CD4-positive, alpha-beta memory T cell (primary cell): ENCODE results near the gene KRCC1. TPM values are rescaled to one million over a fixed set of nuclear protein-coding genes. Genes with fewer than 3 reads are reported as not detected.

Experiments used
- CTCF ChIA-PET: fragments of 350-600 bp; sonication (Branson Sonifier 250); formaldehyde crosslinking; loops from one replicate; lab custom pipeline; 2021; ENCODE audit warnings: inconsistent platforms; ENCODE audit not compliant: partially characterized antibody; lab: Charles Lee
- POLR2A ChIA-PET: fragments of 350-600 bp; sonication (Branson Sonifier 250); formaldehyde crosslinking; loops from one replicate; lab custom pipeline; 2021; ENCODE audit not compliant: partially characterized antibody; lab: Charles Lee
- DNase-seq, 5 donors: peaks; one replicate each; pipeline versions ENCODE4 v3.0.0 to v3.0.0-alpha.2; 2020 to 2022; ENCODE audit warnings: mixed read lengths in 1 of 5
- H3K27ac ChIP-seq: one replicate; pipeline ENCODE4 v1.7.0; 2013; ENCODE audit warnings: low read depth, low read length
- H3K27me3 ChIP-seq: 2 replicates; pipeline ENCODE4 v1.7.0; 2013; ENCODE audit warnings: mild to moderate bottlenecking, low read length, moderate library complexity; ENCODE audit not compliant: insufficient read depth
- H3K36me3 ChIP-seq: 2 replicates; pipeline ENCODE4 v1.7.0; 2013; ENCODE audit warnings: mild to moderate bottlenecking, low read length, moderate library complexity; ENCODE audit not compliant: insufficient read depth
- H3K4me1 ChIP-seq: 2 replicates; pipeline ENCODE4 v1.7.0; 2013; ENCODE audit warnings: mild to moderate bottlenecking, low read length, moderate library complexity; ENCODE audit not compliant: insufficient read depth
- H3K4me3 ChIP-seq, 2 donors: one replicate each; pipeline ENCODE4 v1.7.0; 2013; ENCODE audit warnings: low read length in 2 of 2, mild to moderate bottlenecking in 1 of 2
- H3K9me3 ChIP-seq, 2 donors: one replicate each; pipeline ENCODE4 v1.7.0; 2013; ENCODE audit warnings: low read length in 2 of 2, control low read depth in 1 of 2; ENCODE audit not compliant: control insufficient read depth in 1 of 2
- H3K27ac Mint-ChIP-seq, 7 donors: one replicate each; pipeline ENCODE4 v1.8.0; 2020 to 2021; ENCODE audit warnings: mixed read lengths in 7 of 7, mild to moderate bottlenecking in 6 of 7, inconsistent platforms in 3 of 7, moderate library complexity in 3 of 7
- H3K27me3 Mint-ChIP-seq, 2 donors: one replicate each; pipeline ENCODE4 v1.8.0; 2020 to 2021; ENCODE audit warnings: mixed read lengths in 2 of 2
- H3K36me3 Mint-ChIP-seq, 2 donors: one replicate each; pipeline ENCODE4 v1.8.0; 2020 to 2021; ENCODE audit warnings: mixed read lengths in 2 of 2, inconsistent platforms in 1 of 2, mild to moderate bottlenecking in 1 of 2
- H3K4me1 Mint-ChIP-seq, 4 donors: one replicate each; pipeline ENCODE4 v1.8.0; 2020 to 2021; ENCODE audit warnings: mixed read lengths in 4 of 4, mild to moderate bottlenecking in 1 of 4
- H3K4me3 Mint-ChIP-seq, 8 donors: one replicate each; pipeline ENCODE4 v1.8.0; 2020 to 2021; ENCODE audit warnings: mixed read lengths in 8 of 8, mild to moderate bottlenecking in 7 of 8, moderate library complexity in 6 of 8, inconsistent platforms in 3 of 8
- H3K9me3 Mint-ChIP-seq, 8 donors: one replicate each; pipeline ENCODE4 v1.8.0; 2020 to 2021; ENCODE audit warnings: mixed read lengths in 8 of 8, mild to moderate bottlenecking in 5 of 8, inconsistent platforms in 3 of 8, moderate library complexity in 1 of 8
- intact Hi-C: fragments of 100-400 bp; cut with micrococcal nuclease; formaldehyde crosslinking; loops from one replicate; pipeline ENCODE4 v1.15.1; 2023
- polyA plus RNA-seq, 2 donors: library from polyadenylated mRNA; unstranded; fragments of 300-500 nt; fragmentation: Illumina TruSeq; gene quantifications; one replicate each; pipeline ENCODE4 v1.2.3, GENCODE V29; 2021
- total RNA-seq, 2 experiments: library from RNA; stranded (reverse); gene quantifications; one replicate each; pipeline ENCODE4 v1.2.3, GENCODE V29; 2021

Gene KRCC1
- total and polyA plus RNA-seq, 4 experiments from 2014 or later: 32.3 to 40.1 (median 36.5) TPM

DNA sequence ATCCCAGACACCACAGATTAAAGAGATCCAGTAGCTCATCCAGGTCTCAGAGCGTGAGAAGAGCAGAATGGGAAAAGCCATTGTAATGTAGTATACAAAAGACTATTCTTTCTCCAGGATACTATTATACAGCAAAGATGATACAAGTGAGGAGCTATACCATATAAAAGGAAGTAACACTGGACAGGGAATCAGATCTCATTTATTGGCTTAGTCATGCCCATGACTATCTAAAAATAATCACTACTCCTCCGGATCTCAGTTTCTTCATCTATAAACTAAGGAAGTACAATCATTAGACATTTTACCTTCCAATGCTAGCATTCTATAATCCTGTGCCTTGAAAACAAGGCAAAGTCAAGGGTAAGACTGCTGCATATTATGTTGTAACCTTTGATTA is 19.4 kb downstream of the KRCC1 start:
- H3K27ac Mint-ChIP-seq: peak overlapping the region in 2 of 7 donors; percentile 5 to 64
- intact Hi-C loops: no loop called here
- peaks cover 20 to 35% (median 24%) of the 10 kb centered on the region in 4 donors for H3K4me1 Mint-ChIP-seq
- POLR2A ChIA-PET: interaction anchor here (1.2 to 1.5 kb wide), 2 partner anchors 8 to 19 kb away, joined by 3 to 7 read pairs; no protein-coding TSS in a partner anchor
- Histone ChIP-seq H3K27me3 (no peaks in the 10 kb centered on the region), H3K27ac (no peak overlapping the region), H3K36me3 (peaks cover 4% of the 10 kb centered on the region), H3K9me3 (no peaks in the 10 kb centered on the region), H3K4me3 (no peak overlapping the region), H3K4me1 (no peaks in the 10 kb centered on the region)
- H3K4me3 Mint-ChIP-seq: no peak overlapping the region
- CTCF ChIA-PET: interaction anchor here (1.1 to 2.3 kb wide), 2 partner anchors 24 to 36 kb away, joined by 3 to 13 read pairs; no protein-coding TSS in a partner anchor
- H3K27me3 Mint-ChIP-seq: no peaks in the 10 kb centered on the region
- H3K9me3 Mint-ChIP-seq: no peaks in the 10 kb centered on the region
- peaks cover 30 to 34% of the 10 kb centered on the region in 2 donors for H3K36me3 Mint-ChIP-seq
- no peak for DNase-seq

- intact Hi-C loops: loop anchor here (1.0 kb wide), 1 partner anchor 17 kb away; no protein-coding TSS in a partner anchor
- H3K27me3 Mint-ChIP-seq: no peaks in the 10 kb centered on the region
- no peak overlapping the region for H3K27ac Mint-ChIP-seq
- Histone ChIP-seq H3K27me3 (no peaks in the 10 kb centered on the region), H3K4me3 (no peak overlapping the region), H3K36me3 (peaks cover 19% of the 10 kb centered on the region), H3K4me1 (no peaks in the 10 kb centered on the region), H3K27ac (no peak overlapping the region), H3K9me3 (no peaks in the 10 kb centered on the region)
- H3K4me1 Mint-ChIP-seq: peaks cover 5 to 17% (median 11%) of the 10 kb centered on the region in 4 donors
- no peak for DNase-seq
- ChIA-PET POLR2A (no interaction called here), CTCF (interaction anchor here (0.9 kb wide), 1 partner anchor 28 kb away, joined by 4 read pairs; no protein-coding TSS in a partner anchor)
- peaks cover 0 to 2% (median 0%) of the 10 kb centered on the region in 8 donors for H3K9me3 Mint-ChIP-seq
- peaks cover 44 to 51% of the 10 kb centered on the region in 2 donors for H3K36me3 Mint-ChIP-seq
- no peak overlapping the region for H3K4me3 Mint-ChIP-seq
Measured at GRCh38 chr2:88032070-88032702, 23.4 kb downstream of the KRCC1 start.

- peaks cover 0 to 7% (median 2%) of the 10 kb centered on the region in 4 donors for H3K4me1 Mint-ChIP-seq
- no peak for DNase-seq
- peaks cover 0 to 2% (median 0%) of the 10 kb centered on the region in 8 donors for H3K9me3 Mint-ChIP-seq
- no peaks in the 10 kb centered on the region for H3K9me3 ChIP-seq
- no peak overlapping the region for H3K27ac Mint-ChIP-seq
- ChIA-PET CTCF (no interaction called here), POLR2A (no interaction called here)
- H3K27me3 Mint-ChIP-seq: no peaks in the 10 kb centered on the region
- H3K27ac ChIP-seq: no peak overlapping the region
- intact Hi-C loops: no loop called here
- no peaks in the 10 kb centered on the region for H3K27me3 ChIP-seq
- H3K4me3 Mint-ChIP-seq: no peak overlapping the region
- no peaks in the 10 kb centered on the region for H3K4me1 ChIP-seq
- H3K36me3 ChIP-seq: peaks cover 19% of the 10 kb centered on the region
- H3K36me3 Mint-ChIP-seq: peaks cover 35 to 38% of the 10 kb centered on the region in 2 donors
- no peak overlapping the region for H3K4me3 ChIP-seq
Measured at GRCh38 chr2:88028931-88029330, 26.7 kb downstream of the KRCC1 start.

GRCh38 chr2:88027697-88028389 is 27.7 kb downstream of the KRCC1 start:
- H3K4me1 Mint-ChIP-seq: peaks cover 0 to 6% (median 2%) of the 10 kb centered on the region in 4 donors
- peaks cover 31 to 32% of the 10 kb centered on the region in 2 donors for H3K36me3 Mint-ChIP-seq
- H3K4me3 Mint-ChIP-seq: peak overlapping the region in 1 of 8 donors; percentile 38
- no peaks in the 10 kb centered on the region for H3K9me3 ChIP-seq
- intact Hi-C loops: no loop called here
- peaks cover 0 to 2% (median 0%) of the 10 kb centered on the region in 8 donors for H3K9me3 Mint-ChIP-seq
- CTCF ChIA-PET: interaction anchor here (1.1 kb wide), 1 partner anchor 33 kb away, joined by 4 read pairs; no protein-coding TSS in a partner anchor
- H3K4me3 ChIP-seq: no peak overlapping the region
- H3K27me3 Mint-ChIP-seq: no peaks in the 10 kb centered on the region
- no peak overlapping the region for H3K27ac ChIP-seq
- no peaks in the 10 kb centered on the region for H3K4me1 ChIP-seq
- H3K27me3 ChIP-seq: no peaks in the 10 kb centered on the region
- DNase-seq: no peak
- H3K36me3 ChIP-seq: peaks cover 19% of the 10 kb centered on the region
- POLR2A ChIA-PET: interaction anchor here (1.2 kb wide), 1 partner anchor 9 kb away, joined by 7 read pairs; no protein-coding TSS in a partner anchor
- peak overlapping the region in 3 of 7 donors; percentile 8 to 26 (median 17) for H3K27ac Mint-ChIP-seq

DNA sequence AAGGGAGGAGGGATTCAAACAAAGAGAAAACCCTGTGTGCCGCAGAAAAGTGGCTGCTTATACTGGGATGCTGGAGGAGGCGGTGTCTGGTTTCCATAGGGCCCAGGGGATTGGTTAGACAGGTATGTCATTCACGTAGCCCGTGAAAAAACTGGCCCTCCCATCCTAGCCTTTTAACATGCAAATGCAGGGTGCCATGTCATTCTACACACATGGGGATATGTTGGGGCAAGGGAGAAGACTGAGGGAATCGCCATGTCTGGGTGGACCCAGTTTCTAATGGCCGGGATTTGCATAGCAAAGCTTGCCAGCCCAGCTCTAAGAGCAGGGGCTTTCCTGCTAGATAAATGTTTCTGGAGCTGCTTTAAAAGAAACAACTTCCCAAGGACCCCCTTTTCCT is 31.1 kb downstream of the KRCC1 start:
- ChIA-PET CTCF (interaction anchor here (0.9 kb wide), 1 partner anchor 36 kb away, joined by 3 read pairs; no protein-coding TSS in a partner anchor), POLR2A (no interaction called here)
- DNase-seq: no peak
- no peaks in the 10 kb centered on the region for H3K4me1 ChIP-seq
- no peaks in the 10 kb centered on the region for H3K27me3 ChIP-seq
- Mint-ChIP-seq H3K4me1 (peaks cover 0 to 6% (median 1%) of the 10 kb centered on the region in 4 donors), H3K27ac (no peak overlapping the region), H3K4me3 (no peak overlapping the region), H3K9me3 (peaks cover 0 to 2% (median 0%) of the 10 kb centered on the region in 8 donors), H3K27me3 (no peaks in the 10 kb centered on the region), H3K36me3 (peaks cover 20 to 23% of the 10 kb centered on the region in 2 donors)
- peaks cover 11% of the 10 kb centered on the region for H3K36me3 ChIP-seq
- no peak overlapping the region for H3K27ac ChIP-seq
- intact Hi-C loops: no loop called here
- H3K4me3 ChIP-seq: no peak overlapping the region
- no peaks in the 10 kb centered on the region for H3K9me3 ChIP-seq

DNA sequence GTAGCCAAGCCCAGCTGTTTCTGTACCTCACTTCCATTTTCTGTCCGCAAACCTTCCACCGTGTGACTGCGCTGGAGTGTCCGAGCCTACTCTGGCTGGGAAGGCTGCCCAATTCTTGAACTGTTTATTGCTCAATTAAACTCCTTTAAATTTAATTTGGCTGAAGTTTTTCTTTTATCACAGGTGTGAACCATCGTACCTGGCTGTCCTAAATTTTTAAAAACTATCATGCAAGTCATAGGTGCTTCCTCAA is 33.0 kb downstream of the KRCC1 start:
- peaks cover 0 to 3% (median 2%) of the 10 kb centered on the region in 4 donors for H3K4me1 Mint-ChIP-seq
- no peaks in the 10 kb centered on the region for H3K27me3 Mint-ChIP-seq
- DNase-seq: no peak
- peaks cover 2 to 7% of the 10 kb centered on the region in 2 donors for H3K36me3 Mint-ChIP-seq
- Histone ChIP-seq H3K27ac (no peak overlapping the region), H3K9me3 (no peaks in the 10 kb centered on the region), H3K36me3 (peaks cover 4% of the 10 kb centered on the region), H3K4me3 (no peak overlapping the region), H3K27me3 (no peaks in the 10 kb centered on the region), H3K4me1 (peaks cover 2% of the 10 kb centered on the region)
- no peak overlapping the region for H3K27ac Mint-ChIP-seq
- CTCF ChIA-PET: interaction anchor here (1.1 to 1.4 kb wide), 2 partner anchors 21 to 38 kb away, joined by 3 to 6 read pairs; no protein-coding TSS in a partner anchor
- intact Hi-C loops: no loop called here
- no peaks in the 10 kb centered on the region for H3K9me3 Mint-ChIP-seq
- POLR2A ChIA-PET: no interaction called here
- H3K4me3 Mint-ChIP-seq: no peak overlapping the region

DNA sequence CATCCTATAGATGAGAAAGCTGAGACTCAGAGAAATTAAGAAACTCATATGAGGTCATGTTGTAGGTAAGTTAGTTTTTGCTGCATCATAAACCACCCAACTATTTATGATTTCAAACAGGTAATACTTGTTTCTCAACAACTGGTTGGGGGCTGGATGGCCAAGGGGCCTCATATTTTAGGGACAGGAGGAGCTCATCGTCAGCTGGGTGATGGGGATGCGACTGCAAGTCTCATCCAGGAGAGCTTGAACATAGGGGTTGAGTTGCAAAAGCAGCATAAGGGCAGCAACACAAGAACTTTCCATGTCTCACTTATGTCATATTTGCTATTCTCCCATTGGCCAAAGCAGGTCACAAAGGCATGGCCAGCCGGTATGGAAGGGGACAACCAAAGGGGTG is 35.6 kb downstream of the KRCC1 start:
- no peak overlapping the region for H3K4me3 ChIP-seq
- Mint-ChIP-seq H3K9me3 (no peaks in the 10 kb centered on the region), H3K27ac (no peak overlapping the region), H3K4me1 (peaks cover 11 to 21% (median 15%) of the 10 kb centered on the region in 4 donors), H3K36me3 (peaks cover 0 to 6% of the 10 kb centered on the region in 2 donors), H3K4me3 (no peak overlapping the region), H3K27me3 (no peaks in the 10 kb centered on the region)
- no peaks in the 10 kb centered on the region for H3K27me3 ChIP-seq
- no peaks in the 10 kb centered on the region for H3K36me3 ChIP-seq
- DNase-seq: no peak
- POLR2A ChIA-PET: no interaction called here
- intact Hi-C loops: no loop called here
- H3K27ac ChIP-seq: no peak overlapping the region
- H3K9me3 ChIP-seq: no peaks in the 10 kb centered on the region
- CTCF ChIA-PET: interaction anchor here (1.3 kb wide), 1 partner anchor 40 kb away, joined by 4 read pairs; no protein-coding TSS in a partner anchor
- peaks cover 12% of the 10 kb centered on the region for H3K4me1 ChIP-seq
